EL (cell line): ENCODE measurements around the gene CUL3.
"Not testable (repeated sequence)": the region's sequence is repeated elsewhere in the genome, so short reads cannot be mapped to it uniquely, and the experiment has no call there.

Source experiments
- DNase-seq: peaks from one replicate; pipeline ENCODE4 v3.0.0-alpha.2; 2016

Gene CUL3

DNA sequence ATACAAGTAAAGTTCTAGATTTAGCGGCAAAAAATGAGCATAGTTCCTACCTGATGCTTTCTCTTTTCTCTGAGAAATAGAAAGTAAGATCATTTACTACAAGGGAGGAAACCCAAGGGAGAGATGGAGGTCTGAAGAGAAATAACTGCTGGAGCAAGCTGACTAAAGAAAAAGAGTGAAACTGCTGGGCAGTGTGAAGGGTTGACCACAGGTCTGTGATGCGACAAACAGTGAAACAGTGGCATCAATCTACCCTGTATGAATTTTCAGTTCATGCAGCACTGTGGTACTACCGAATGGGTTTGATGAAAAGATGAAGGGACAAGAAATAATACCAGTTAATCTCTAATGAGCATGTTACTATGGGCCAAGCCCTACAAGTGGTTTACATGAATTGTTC is 52.2 kb downstream of the CUL3 start:
- no peak for DNase-seq

DNA sequence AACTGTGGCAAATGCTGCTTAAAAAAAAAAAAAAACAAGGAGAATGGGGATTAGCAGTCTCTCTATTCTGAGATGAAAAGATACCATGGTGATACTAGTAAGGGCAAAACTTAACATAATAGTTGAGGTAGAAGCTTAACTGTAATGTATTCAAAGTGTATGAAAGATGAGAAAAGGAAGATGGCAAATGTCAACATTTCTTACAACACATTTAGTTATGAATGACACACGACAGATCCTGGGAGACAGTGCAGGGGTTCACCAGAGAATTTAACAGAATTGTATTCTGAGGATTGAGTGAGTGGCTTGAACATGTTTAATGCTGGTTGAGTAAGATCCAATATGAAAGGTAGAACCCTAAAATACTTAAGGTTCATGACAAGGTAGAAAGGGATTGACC is 52.7 kb downstream of the CUL3 start:
- no peak for DNase-seq

DNA sequence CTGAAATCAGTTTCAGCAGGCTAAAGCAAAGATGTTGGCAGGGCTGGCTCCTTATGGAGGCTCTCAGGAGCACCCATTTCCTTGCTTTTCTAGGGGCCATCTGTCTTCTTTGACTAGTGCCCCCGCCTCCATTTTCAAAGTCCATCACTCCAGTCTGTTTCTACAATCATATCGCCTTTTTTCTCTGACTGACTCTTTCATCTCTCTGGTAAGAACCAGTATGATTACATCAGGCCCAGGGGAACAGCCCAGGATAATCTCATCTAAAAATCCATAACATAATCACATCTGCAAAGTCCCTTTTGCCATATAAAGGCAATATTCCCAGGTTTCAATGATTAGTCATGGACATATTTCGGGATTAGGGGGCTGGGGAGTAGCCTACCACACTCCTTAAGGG is 57.0 kb downstream of the CUL3 start:
- DNase-seq = no peak

DNA sequence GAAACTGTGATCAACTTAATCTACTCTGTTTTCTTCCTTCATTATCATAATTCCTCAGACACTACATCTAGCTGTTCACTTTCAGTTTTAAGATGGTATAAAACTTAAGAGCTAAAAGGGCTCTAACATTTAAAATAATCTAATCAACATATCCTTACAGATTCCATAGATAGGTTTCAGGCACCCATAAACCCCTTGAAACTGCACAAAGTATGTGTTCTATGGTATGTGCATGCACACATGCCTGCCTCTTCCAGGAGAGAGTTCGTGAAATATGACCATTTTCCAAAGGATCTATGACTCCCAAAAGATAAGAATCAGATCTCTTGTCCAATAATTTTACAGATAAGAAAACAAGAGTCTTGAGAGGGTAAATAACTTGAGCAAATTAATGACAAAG is 59.4 kb downstream of the CUL3 start:
- no peak for DNase-seq

DNA sequence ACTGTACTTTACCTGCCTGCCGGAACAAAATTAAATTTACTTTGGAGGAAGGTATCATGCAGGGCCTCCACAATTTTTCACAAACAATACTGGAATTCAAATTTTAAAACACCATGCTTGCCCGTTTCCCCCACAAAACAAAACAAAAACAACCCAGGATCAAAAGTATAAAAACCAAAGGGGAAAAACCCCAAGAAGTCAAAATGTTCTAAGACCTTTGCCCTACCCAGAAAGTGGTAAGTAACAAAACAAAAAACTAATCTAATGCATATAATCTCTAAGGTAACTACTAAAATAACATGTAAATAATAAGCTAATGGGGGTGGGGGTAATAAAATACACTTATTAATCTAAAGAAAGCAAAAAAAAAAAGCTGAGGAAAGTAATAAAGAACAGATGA is 60.5 kb downstream of the CUL3 start:
- DNase-seq = no peak

DNA sequence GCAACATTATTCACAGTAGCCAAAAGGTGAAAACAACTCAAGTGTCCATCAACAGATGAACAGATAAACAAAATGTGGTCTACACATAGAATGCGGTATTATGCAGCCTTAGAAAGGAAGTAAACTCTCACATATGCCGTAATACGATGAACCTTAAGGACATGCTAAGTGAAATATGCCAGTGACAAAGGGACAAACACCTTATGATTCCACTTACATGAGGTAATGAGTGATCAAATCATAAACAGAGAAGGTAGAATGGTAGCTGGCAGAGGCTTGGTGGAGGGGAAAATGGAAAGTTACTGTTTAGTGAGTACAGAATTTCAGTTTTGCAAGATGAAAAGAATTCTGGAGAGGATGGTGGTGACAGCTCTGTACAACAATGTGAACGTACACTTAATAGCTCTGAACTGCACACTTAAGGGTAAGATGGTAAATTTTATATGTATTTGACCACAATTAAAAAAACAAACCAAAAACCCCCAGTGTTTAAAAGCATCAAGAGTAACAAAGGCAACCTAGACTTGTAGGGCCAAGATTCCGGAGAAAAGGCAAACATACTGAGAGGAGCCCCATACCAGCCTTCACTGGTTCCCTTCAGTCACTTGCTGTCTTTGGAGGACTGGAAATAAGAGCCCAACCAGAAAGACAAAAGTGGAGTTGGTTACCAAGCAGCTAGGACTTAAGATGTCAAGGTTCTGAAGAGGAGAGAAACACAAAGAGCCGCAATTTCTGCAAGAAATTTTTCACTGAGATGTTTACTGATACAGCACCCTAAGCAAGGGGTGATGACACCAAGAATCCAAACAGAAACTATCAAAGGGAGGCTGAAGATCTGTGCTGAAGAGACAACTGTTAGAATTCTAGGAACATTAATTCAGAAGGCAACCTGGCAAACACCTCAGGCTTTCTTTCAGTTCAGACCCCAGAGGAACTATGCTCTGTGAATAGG is 61.3 kb downstream of the CUL3 start:
- peak; percentile 31 for DNase-seq

DNA sequence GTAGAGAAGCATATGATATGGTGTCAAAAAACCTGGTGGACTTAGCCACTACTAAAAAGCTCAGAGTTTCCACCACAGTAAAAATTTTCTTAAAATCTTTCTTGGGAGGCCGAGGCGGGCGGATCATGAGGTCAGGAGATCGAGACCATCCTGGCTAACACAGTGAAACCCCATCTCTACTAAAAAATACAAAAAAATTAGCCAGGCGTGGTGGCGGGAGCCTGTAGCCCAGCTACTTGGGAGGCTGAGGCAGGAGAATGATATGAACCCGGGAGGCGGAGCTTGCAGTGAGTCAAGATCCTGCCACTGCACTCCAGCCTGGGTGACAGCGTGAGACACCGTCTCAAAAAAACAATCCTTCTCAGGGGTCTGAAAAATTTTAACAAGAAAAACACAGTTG is 62.7 kb downstream of the CUL3 start:
- not testable (repeated sequence) for DNase-seq

DNA sequence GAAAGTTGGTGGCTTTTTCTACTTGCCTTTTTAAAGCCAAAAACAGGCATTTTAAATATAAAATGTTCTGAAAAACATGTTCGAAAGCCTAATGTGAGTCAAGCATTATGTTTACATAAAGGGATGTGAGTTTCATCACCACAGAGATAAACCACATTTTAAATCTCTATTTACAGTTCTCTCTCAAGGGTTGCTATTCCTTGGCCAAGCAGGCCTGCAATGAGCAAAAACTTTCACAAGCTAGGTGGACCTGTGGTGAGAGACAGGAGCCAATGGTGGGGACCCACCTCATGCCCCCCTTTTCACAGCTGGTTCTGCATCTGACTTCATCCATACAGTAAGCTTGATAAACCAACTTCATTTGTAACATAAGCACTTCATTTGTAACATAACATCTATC is 65.1 kb downstream of the CUL3 start:
- DNase-seq = peak; percentile 60

DNA sequence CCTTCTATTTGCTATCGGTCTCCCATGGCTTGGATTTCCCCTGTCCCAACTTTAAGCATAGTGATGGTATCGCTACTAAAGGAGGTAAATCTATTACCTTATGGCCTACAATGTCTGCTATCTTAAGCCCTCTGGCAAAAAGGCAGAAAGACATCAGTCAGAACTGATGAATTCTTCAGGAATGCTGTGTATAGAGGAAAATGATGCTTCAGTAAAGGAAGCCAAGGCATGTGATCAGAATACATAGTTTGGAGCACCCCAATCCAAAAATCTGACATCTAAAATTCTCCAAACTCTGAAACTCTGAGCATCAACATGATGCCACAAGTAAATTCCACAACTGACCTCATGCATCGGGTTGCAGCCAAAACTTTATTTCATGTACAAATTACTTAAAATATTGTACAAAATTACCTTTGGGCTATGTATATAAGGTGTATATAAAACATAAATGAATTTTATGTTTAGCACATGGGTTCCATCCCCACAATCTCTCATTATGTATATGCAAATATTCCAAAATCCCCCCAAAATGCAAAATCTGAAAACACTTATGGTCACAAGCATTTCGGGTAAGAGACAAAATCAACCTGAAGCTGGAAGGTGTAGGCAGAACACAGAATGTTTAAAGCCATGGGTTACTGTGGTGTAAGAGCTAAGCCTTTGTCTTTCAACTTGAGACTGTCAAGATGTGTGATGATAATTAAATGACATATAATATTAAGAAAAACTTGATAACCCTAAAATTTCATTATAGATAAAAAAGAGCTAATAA is 66.2 kb downstream of the CUL3 start:
- peak; percentile 83 for DNase-seq

DNA sequence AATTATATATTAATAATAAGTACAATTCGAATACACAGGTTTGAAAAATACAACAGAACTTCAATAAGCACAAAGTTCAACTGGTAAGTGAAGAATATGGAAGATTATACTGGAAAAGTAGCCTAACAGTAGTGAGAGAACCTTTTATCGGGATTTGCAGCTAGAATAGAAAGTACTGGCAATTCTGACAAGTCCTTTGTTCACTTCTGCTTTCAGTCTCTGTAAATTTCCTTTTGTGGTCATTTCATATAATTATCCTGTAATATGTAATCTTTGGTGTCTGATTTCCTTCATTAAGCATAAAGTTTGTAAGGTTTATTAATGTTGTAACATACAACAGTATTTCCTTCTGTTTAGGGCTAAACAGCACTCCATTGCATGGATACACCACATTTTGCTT is 67.2 kb downstream of the CUL3 start:
- no peak for DNase-seq

DNA sequence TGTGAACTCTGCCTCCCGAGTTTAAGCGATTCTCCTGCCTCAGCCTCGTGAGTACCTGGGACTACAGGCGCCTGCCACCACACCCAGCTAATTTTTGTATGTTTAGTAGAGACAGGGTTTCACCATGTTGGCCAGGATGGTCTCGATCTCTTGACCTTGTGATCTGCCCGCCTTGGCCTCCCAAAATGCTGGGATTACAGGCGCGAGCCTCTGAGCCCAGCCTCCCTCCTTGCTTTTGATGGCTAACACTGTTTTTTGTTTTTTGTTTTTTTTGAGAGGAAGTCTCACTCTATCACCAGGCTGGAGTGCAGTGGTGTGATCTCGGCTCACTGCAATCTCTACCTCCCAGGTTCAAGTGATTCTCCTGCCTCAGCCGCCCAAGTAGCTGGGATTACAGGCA is 68.8 kb downstream of the CUL3 start:
- not testable (repeated sequence) for DNase-seq

DNA sequence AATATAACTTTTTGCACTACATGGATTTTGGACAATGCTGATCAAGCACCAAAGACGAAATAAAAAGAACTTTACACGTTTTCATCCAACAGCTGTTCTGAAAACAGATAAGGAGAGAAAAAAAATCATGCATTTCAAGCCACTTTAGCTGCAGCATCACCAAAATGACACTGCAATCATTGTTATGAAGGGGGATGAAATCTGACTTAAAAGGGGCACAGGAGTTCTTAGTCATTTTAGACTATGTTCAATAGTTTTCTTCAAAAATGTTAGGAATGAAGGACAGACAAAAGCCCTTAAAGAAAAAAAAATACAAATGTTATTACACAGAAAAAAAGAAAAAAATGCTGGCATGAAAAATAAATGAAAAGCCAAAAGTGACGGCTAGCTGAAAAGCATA is 71.2 kb downstream of the CUL3 start:
- no peak for DNase-seq

DNA sequence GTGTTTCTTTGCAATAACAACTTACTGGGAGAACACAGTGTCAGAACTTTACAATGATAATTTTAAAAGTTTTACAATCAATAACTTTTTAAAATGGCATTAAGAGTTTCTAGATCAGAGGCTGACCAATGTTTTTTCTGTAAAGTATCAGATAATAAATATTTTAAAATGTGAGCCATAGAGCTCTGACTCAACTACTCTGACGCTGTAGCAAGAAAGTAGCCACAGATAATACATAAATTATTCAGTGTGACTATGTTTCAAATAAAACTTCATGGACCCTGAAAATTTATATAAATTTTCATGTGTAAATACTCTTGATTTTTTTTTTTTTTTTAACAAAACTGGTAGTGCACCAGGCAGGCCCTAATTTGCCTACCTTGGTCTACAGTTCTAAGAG is 77.4 kb downstream of the CUL3 start:
- no peak for DNase-seq

DNA sequence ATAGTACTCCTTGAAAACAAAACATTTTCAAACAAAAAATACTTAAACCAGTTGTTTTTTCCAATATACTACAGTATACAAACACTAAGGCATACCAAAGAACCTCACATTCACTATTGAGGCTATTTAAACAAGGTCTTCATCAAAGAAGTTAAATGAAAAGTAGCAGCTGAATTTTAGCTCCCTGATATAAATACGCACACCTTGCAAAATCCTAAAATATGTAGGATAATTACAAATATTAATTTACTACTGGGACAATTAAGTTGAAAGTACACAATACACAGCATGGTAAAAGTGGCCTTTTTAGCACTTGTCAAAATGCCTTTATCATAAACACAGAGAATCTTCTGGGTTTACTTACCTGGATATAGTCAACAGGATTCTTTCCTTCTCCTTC is 78.7 kb downstream of the CUL3 start:
- DNase-seq = no peak

DNA sequence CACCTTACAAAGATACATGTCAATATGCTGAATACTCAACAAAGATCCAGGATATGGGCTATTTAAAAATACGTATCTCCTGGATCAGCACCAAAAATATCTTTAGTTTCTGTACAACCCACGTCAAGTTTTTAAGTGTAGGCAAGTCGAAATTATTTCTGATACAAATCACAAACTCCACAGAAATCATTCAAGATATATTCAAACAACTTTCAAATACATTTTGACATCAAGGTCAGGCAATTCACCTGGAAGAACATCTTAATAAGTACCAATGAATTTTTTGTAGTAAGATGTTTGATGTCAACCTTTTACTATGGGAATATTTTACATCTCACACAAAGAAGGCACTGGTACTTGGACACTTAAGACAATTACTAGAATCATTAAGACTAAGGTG is 86.2 kb downstream of the CUL3 start:
- DNase-seq = no peak

DNA sequence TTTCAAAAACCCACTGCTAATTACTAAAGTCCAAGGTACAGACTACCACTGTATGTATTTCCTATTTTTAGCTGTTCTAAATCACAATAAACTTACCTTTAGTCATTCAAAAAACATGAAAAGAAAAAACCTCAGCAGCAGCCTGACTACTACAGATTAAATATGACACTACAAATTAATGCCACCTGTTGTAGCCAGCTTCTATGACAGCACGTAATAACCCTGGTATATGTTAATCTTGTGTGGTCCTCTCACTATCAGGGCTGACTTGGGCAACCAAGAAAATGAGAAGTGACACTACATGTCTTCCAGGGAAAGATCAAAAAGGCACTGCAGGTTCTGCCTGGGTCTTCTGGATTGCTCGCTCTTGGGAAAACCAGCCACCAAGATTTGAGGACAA is 92.6 kb downstream of the CUL3 start:
- no peak for DNase-seq

DNA sequence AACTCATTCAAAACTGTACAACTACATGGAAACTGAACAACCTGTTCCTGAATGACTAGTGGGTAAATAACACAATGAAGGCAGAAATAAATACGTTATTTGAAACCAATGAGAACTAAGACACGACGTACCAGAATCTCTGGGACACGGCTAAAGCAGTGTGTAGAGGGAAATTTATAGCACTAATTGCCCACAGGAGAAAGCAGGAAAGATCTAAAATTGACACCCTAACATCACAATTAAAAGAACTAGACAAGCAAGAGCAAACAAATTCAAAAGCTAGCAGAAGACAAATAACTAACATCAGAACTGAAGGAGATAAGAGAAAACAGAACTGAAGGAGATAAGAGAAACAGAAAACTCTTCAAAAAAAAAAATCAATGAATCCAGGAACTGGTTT is 97.2 kb downstream of the CUL3 start:
- DNase-seq = not testable (repeated sequence)

DNA sequence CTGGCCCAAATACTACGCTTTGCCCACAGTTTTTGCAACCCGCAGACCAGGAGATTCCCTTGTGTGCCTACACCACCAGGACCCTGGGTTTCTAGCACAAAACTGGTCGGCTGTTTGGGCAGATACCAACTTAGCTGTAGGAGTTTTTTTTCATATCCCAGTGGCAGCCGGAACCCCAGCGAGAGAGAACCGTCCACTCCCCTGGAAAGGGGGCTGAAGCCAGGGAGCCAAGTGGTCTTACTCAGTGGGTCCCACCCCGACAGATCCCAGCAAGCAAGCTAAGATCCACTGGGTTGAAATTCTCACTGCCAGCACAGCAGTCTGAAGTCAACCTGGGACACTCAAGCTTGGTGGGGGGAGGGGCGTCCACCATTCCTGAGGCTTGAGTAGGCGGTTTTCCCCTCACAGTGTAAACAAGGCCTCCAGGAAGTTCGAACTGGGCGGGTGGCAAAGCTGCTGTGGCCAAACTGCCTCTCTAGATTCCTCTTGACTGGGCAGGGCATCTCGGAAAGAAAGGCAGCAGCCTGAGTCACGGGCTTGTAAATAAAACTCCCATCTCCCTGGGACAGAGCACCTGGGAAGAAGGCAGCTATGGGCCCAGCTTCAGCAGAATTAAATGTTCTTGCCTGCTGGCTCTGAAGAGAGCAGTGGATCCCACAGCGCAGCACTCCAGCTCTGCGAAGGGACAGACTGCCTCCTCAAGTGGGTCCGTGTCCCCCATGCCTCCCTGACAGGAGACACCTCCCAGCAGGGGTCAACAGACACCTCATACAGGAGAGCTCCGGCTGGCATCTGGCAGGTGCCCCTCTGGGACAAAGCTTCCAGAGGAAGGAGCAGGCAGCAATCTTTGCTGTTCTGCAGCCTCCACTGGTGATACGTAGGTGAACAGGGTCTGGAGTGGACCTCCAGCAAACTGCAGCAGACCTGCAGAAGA is 99.8 kb downstream of the CUL3 start:
- DNase-seq = peak; percentile 98

DNA sequence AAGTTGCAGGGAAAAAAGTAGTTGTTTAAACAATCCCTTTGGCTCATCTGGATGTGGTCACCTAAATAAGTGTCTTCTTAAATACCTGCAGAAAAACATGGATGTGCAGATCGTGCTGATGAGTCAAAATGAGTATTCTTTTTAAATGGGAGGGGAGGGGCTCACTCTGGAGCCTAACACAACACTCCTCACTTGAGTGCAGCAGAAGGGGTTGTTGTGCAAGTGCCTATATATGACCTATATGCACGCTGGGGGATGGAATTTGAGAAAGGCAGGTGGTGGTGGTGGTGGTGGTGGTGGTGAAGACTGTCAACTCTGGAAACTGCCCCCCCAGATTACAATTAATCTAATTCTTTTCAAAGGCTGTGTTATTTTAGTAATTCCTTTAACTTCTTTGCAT is 105.3 kb downstream of the CUL3 start:
- DNase-seq = no peak

DNA sequence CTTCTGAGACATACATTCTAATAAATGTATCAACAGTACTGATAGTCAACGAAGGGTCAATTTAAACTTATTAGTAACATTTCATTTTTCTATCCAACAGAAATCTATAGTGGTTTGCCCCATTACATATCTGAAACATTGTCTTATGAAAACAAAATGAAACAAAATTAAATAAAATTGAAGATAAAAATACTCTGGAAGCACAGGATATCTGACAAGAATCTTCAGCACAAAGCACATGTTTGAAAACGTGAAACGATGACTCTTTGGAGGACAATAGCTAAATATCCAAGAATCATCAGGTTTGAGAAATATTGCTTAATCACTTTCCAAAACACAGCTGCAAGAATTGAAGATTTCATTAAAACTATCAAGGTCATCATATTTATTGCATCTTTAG is 112.3 kb downstream of the CUL3 start:
- DNase-seq = no peak

DNA sequence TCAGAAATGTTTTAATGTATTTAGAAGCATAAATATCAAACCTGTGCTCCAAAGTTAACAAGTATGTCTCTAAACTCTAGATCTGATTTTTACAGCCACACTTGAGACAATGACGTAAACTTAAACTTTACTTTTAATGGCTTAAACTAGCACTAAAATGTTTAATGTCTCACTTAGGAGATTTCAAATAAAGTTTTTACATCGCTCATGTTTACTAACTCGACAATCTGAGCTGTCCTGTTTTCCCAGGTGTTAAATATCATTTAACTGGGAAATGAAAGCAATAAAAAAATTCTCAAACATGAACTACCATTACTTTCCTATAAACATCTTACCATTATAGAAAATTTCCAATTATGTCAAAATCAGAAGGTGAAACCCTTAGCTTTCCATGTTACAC is 113.0 kb downstream of the CUL3 start:
- no peak for DNase-seq

DNA sequence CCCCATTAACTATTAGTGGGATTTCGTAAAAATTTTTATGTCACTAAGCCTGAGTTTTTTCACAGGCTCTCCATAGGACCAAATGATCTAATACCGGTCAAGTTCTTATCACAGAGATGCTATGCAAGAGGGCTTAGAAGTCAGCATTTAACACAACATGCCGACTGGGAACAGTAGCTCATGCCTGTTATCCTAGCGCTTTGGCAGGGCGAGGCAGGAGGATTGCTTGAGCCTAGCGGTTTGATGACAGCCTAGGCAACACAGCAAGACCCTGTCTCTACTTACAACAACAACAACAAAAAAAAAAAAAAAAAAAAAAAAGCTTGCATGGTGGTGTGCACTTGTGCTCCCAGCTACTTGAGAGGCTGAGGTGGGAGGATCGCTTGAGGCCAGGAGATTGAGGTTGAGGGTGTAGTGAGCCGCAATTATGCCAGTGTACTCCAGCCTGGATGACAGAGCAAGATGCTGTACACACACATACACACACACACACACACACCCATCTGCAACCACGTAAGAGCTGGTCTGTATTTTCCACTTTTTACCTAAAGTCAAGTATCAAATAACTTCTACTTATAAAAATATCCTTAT is 115.7 kb downstream of the CUL3 start:
- no peak for DNase-seq
